DOHH2 (cell line): ENCODE measurements around the gene SSB.
"Not testable (repeated sequence)": the region's sequence is repeated elsewhere in the genome, so short reads cannot be mapped to it uniquely, and the experiment has no call there.

ENCODE experiments used
- H3F3A ChIP-seq: fragments of 200-600 bp; sonication (generic), shearing (Covaris generic); 2 replicates; pipeline ENCODE4 v1.6.0; 2016; ENCODE audit warnings: antibody characterized with exemption, mild to moderate bottlenecking; ENCODE audit not compliant: control insufficient read depth, insufficient read depth
- H3K27ac ChIP-seq: fragments of 200-600 bp; sonication (generic); 2 replicates; pipeline ENCODE4 v1.5.1; 2014; ENCODE audit warnings: low read depth, mild to moderate bottlenecking, low read length, moderate library complexity
- H3K27me3 ChIP-seq: fragments of 200-600 bp; sonication (generic); 2 replicates; pipeline ENCODE4 v1.6.1; 2014; ENCODE audit warnings: mild to moderate bottlenecking, low read length, mixed read lengths; ENCODE audit not compliant: control insufficient read depth
- H3K36me3 ChIP-seq: fragments of 200-600 bp; sonication (generic); 2 replicates; pipeline ENCODE4 v1.6.1; 2014; ENCODE audit warnings: mild to moderate bottlenecking, low read length, moderate library complexity, mixed read lengths; ENCODE audit not compliant: control insufficient read depth
- H3K4me1 ChIP-seq: fragments of 200-600 bp; sonication (generic); 2 replicates; pipeline ENCODE4 v1.6.1; 2014; ENCODE audit warnings: mild to moderate bottlenecking, low read length, mixed read lengths; ENCODE audit not compliant: control insufficient read depth
- H3K4me2 ChIP-seq: fragments of 200-600 bp; sonication (generic); 2 replicates; pipeline ENCODE4 v1.6.0; 2014; ENCODE audit warnings: mild to moderate bottlenecking, low read length, moderate library complexity
- H3K4me3 ChIP-seq: fragments of 200-600 bp; sonication (generic); 2 replicates; pipeline ENCODE4 v1.5.1; 2014; ENCODE audit warnings: mild to moderate bottlenecking, low read length, mixed read lengths
- H3K79me2 ChIP-seq: fragments of 200-600 bp; sonication (generic); 2 replicates; pipeline ENCODE4 v1.6.1; 2014; ENCODE audit warnings: mild to moderate bottlenecking, low read length, mixed read lengths; ENCODE audit not compliant: control insufficient read depth
- H3K9me2 ChIP-seq: fragments of 200-600 bp; sonication (generic); replicated peaks from 2 replicates; pipeline ENCODE4 v1.6.1; 2014; ENCODE audit warnings: mild to moderate bottlenecking, low read length, mixed read lengths; ENCODE audit not compliant: control insufficient read depth
- H3K9me3 ChIP-seq: fragments of 200-600 bp; sonication (generic); 2 replicates; pipeline ENCODE4 v1.6.1; 2014; ENCODE audit warnings: antibody characterized with exemption, low read length, mixed read lengths; ENCODE audit not compliant: control insufficient read depth, insufficient read depth
- H4K20me1 ChIP-seq: fragments of 200-600 bp; sonication (generic); 2 replicates; pipeline ENCODE4 v1.6.0; 2014; ENCODE audit warnings: low read depth, mild to moderate bottlenecking, antibody characterized with exemption, low read length, moderate library complexity; ENCODE audit not compliant: control insufficient read depth, insufficient read depth
- CTCF ChIP-seq: fragments of 200-600 bp; sonication (generic); IDR thresholded peaks from one replicate; pipeline ENCODE4 v1.5.1; 2014; ENCODE audit warnings: antibody characterized with exemption, mild to moderate bottlenecking, low read depth, low read length; ENCODE audit not compliant: poor library complexity, severe bottlenecking
- EZH2phosphoT487 ChIP-seq: fragments of 200-600 bp; sonication (generic); IDR thresholded peaks from 2 replicates; pipeline ENCODE4 v1.6.1; 2017; ENCODE audit warnings: borderline replicate concordance, mild to moderate bottlenecking, antibody characterized with exemption, low read length, moderate library complexity, mixed read lengths

The SSB gene

GRCh38 chr2:169756342-169756741 is 42.3 kb upstream of the SSB start:
- H4K20me1 ChIP-seq, result no peaks in the 10 kb centered on the region
- H3K4me2 ChIP-seq, result no peak overlapping the region
- no peaks in the 10 kb centered on the region for H3K4me1 ChIP-seq
- H3K79me2 ChIP-seq, result no peaks in the 10 kb centered on the region
- no peaks in the 10 kb centered on the region for H3K27me3 ChIP-seq
- TF ChIP-seq CTCF, result no peak
- TF ChIP-seq EZH2phosphoT487, result no peak
- no peaks in the 10 kb centered on the region for H3K9me3 ChIP-seq
- no peak overlapping the region for H3K4me3 ChIP-seq
- H3K9me2 ChIP-seq, result no peaks in the 10 kb centered on the region
- H3K36me3 ChIP-seq, result peaks cover 3% of the 10 kb centered on the region; the same call in 1 of the 2 replicates
- no peaks in the 10 kb centered on the region for H3F3A ChIP-seq
- H3K27ac ChIP-seq, result no peak overlapping the region

GRCh38 chr2:169757356-169757755 is 41.3 kb upstream of the SSB start:
- no peak overlapping the region for H3K4me2 ChIP-seq
- H3F3A ChIP-seq, result no peaks in the 10 kb centered on the region
- TF ChIP-seq EZH2phosphoT487, result no peak
- TF ChIP-seq CTCF, result no peak
- H3K9me2 ChIP-seq, result no peaks in the 10 kb centered on the region
- H3K9me3 ChIP-seq, result no peaks in the 10 kb centered on the region
- no peaks in the 10 kb centered on the region for H3K27me3 ChIP-seq
- H3K79me2 ChIP-seq, result no peaks in the 10 kb centered on the region
- no peaks in the 10 kb centered on the region for H4K20me1 ChIP-seq
- no peaks in the 10 kb centered on the region for H3K4me1 ChIP-seq
- no peaks in the 10 kb centered on the region for H3K36me3 ChIP-seq
- no peak overlapping the region for H3K27ac ChIP-seq
- no peak overlapping the region for H3K4me3 ChIP-seq

- no peaks in the 10 kb centered on the region for H3K9me3 ChIP-seq
- no peaks in the 10 kb centered on the region for H4K20me1 ChIP-seq
- no peak overlapping the region for H3K27ac ChIP-seq
- no peak for TF ChIP-seq EZH2phosphoT487
- TF ChIP-seq CTCF, result no peak
- no peaks in the 10 kb centered on the region for H3K4me1 ChIP-seq
- no peak overlapping the region for H3K4me3 ChIP-seq
- H3F3A ChIP-seq, result no peaks in the 10 kb centered on the region
- H3K4me2 ChIP-seq, result no peak overlapping the region
- no peaks in the 10 kb centered on the region for H3K79me2 ChIP-seq
- no peaks in the 10 kb centered on the region for H3K9me2 ChIP-seq
- no peaks in the 10 kb centered on the region for H3K27me3 ChIP-seq
- no peaks in the 10 kb centered on the region for H3K36me3 ChIP-seq
Observed at GRCh38 chr2:169757778-169758177, 40.9 kb upstream of the SSB start.

GRCh38 chr2:169759987-169760386 is 38.7 kb upstream of the SSB start:
- no peaks in the 10 kb centered on the region for H3K79me2 ChIP-seq
- no peak for TF ChIP-seq EZH2phosphoT487
- TF ChIP-seq CTCF, result no peak
- H4K20me1 ChIP-seq, result no peaks in the 10 kb centered on the region
- no peaks in the 10 kb centered on the region for H3F3A ChIP-seq
- no peak overlapping the region for H3K4me3 ChIP-seq
- no peak overlapping the region for H3K4me2 ChIP-seq
- H3K27me3 ChIP-seq, result no peaks in the 10 kb centered on the region
- no peaks in the 10 kb centered on the region for H3K9me2 ChIP-seq
- no peaks in the 10 kb centered on the region for H3K36me3 ChIP-seq
- H3K4me1 ChIP-seq, result no peaks in the 10 kb centered on the region
- no peaks in the 10 kb centered on the region for H3K9me3 ChIP-seq
- H3K27ac ChIP-seq, result no peak overlapping the region

- H3K27me3 ChIP-seq, H3F3A ChIP-seq, H3K4me1 ChIP-seq, H3K4me3 ChIP-seq, H3K9me2 ChIP-seq, H3K79me2 ChIP-seq, H3K4me2 ChIP-seq, H3K9me3 ChIP-seq, H3K27ac ChIP-seq, H4K20me1 ChIP-seq, H3K36me3 ChIP-seq: not testable (repeated sequence)
Observed at GRCh38 chr2:169760798-169761197, 37.9 kb upstream of the SSB start.
